MV-4-11 (cell line): ENCODE measurements around the gene SH2D5.
"Not testable (repeated sequence)": the region's sequence is repeated elsewhere in the genome, so short reads cannot be mapped to it uniquely, and the experiment has no call there.

ENCODE experiments used
- DNase-seq: peaks from one replicate; lab custom pipeline; 2025; lab: John Stamatoyannopoulos, UW

The SH2D5 gene

DNA sequence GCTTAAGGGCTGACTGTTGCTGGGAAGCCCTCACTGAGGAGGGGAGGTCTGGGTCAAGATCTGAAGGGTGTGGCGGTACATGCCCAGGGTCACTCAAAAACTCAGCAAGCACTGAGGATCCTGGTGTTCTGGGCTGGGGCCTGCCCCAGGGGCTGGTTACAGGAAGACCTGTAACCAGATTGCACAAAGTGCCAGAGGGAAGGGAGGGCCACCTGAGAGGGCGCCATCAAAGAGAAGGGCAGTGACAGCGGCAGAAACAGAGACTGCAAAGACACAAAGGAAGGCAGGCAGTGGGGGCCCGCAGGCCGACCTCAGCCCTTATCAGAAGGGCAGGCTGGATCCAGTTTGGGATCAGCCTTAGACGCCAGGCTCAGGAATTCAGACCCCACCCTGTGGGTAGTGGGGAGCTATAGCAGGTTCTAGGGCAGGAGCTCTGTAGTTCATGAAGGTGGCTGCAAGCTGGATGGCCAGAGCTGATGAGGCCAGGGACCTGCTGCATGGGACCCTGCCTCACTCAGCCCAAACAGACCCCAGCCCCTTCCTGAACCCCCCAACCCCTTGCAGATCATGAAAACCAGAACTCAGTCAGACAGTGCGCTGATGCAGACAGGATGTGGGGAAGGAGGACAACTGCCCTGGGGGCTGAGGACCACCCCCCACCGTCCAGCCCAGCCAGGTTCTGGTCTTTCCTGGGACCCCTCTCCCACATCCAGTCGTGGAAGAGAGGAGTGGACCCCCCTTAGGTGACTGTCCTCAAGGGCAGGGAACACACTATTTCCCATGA, 3.9 kb downstream of the SH2D5 start:
- no peak for DNase-seq

DNA sequence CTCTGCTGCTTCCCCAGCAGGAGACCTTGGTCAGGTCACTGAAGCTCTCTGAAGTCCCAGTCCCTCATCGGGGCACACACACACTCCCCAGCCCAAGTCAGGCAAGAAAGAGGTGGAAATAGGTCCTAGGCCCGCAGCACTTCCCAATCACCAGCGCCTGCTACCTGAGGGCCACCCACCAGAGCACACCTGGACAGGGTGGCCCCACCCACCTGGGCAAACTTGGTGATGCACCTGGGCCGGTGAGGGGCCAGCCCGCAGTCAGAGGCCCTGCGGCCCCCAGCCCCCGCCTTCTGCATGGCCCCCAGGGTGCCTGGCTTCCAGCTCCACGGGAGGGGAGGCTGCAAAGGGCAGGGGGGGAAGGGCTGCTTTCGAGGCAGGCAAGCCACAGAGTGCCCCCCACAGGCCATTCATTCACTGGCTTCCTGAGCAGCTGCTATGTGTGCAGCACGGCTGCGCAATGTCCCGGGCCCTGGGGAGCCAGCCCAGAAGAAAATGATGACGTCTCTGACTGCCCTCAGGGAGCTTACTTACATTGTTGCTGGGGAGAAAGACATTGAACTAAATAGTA, 4.7 kb downstream of the SH2D5 start:
- DNase-seq = no peak

DNA sequence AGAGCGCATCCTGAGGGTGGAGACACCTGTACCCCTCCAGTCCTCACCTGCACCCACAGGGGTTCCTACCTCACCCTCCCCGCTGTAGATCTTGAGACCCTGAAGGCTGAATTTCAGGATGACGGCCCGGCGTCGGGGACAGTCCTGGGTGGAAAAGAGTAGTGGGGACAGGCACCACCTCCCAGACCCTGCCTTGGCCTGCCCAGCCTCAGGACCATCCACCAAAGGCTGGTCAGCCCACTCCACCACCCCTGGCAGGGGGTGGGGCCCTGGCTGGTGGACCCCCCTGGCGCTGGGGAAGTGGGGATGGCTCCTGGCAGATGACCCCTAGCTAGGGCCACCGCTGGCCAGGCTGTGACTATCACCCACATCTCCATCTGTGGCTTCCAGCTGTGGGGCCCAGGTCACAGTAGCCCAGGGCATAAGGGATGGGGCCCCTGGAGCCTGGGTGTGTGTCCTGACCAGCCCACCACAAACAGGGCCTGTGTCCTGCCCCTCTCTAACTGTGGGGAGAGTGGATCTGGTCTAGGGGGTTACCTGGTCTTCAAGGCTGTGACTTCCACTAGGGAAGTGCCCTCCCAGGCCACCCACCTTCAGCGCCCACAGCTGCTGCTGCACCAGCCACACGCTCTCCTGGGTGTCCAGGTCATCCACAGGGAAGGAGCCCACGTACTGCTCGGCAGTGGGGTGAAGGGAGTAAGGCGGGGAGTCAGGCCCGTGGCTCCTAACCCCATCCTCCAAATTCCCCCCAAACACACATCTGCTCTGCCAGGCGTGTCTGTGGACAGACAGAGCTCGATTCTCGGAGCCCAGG, 5.4 kb downstream of the SH2D5 start:
- DNase-seq = no peak

DNA sequence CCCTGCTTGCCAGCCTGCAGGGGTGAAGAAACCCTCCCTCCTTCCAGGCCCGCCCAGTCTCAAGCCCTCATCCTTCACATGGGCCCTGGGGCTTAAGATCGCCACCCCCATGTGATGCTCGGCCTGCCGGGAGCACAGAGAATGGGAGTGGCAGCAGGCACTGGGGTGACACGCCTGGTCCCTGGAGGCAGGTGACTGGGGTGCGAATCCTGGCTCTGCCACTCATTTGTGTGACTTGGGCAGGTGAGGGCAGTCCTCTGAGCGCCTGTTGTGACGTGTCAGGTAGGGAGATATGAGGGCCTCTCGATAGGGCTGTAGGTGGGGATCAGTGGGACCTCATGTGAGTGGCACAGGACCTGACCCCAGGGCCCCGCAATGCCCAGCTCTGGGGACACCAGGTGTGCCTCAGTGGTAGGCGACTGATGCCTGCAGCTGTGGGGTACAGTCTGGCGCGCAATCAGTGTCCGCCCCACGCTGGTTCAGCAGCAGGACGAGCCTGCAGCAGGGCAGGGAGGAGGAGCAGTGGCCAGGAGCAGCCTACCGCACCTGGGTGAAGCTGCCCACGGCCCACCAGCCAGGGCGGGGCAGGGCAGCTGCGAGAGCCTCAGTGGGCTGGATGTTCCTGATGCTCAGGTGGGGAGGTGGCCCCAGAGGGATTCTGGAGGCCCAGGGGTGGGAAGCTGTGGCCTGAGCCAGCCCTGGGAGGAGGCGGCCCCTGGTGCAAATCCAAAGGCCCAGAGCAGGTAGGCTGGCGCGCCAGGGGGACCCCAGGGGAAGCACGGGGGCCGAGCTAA, 6.2 kb downstream of the SH2D5 start:
- DNase-seq = no peak

DNA sequence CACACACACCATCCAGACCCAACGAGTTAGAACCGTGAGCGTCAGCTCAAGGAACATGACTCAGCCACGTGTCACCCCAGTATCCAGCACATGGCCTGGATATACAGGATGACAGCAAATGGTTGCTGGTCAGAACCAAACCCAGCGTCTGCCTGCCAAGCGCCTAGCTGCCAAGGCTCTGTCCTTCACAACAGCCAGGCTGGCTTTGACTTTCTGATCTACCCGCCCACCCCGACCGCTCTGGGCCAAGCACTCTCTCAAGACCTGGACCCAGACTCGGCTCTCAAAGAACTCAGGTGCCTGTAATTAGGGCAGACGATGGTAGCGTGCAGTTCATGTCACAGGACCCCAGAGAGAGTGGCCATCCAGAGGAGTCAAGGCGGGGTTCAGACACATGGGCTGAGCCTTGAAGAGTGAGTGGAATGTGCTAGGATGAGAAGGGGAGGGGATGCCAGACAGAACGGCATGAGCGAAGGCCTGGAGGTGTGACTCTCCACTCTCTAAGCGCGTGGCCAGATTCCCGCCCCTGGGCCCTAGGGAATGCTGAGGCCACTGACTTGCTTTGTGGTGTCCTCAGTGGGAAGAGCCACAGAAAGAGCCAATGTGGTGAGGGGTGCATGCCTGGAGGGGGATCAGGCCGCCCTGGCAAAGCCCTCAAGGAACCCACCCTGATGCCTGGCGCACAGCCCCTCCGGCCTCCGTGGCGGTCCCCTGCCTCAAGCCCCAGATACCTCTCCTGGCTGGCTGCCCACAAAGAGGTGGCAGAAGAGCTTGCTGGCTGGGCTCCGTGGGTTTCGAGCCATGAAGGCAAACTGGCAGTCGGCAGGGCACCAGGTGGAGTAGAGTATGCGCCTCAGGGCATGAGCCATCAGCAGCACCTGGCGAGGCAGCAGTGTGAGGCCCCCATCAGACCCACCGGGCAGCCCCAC, 7.0 kb downstream of the SH2D5 start:
- no peak for DNase-seq

DNA sequence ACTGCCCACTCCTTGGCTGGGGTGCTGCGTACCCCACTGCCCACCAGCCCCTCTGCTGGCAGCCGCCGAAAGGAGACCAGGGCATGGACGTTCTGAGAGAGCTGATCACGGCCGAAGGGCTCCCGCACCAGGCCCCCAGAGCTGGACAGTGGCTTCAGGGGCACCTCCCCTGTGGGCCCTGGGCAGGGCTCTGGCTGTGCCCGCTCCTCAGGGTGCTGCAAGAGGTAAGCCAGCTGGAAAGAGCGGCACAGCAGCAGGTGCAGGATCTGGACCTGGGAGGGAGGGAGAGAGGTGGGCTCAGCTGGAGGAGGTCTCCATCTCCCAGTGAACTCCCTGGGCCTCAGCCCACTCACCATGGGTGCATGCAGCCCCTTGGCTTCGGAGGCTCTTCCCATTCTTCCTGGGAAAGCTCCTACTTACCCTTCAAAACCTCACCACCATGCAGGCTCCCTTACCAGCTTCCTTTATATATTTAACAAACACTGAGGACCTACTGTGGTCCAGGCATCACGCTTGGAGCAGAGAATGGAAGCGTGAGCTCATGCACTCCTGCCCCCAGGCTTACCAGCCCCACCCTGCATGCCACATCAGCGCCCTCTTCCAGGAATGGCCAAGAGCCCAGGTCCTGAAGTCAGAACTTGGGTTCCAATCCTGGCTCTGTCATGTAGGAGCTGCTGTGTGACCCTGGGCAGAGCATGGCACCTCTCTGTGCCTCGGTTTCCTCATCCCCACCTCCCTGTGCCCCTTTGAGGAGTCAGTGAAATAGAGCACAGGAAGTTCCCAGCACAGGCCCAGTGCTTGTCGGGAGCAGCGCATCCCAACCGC, 7.9 kb downstream of the SH2D5 start:
- no peak for DNase-seq

DNA sequence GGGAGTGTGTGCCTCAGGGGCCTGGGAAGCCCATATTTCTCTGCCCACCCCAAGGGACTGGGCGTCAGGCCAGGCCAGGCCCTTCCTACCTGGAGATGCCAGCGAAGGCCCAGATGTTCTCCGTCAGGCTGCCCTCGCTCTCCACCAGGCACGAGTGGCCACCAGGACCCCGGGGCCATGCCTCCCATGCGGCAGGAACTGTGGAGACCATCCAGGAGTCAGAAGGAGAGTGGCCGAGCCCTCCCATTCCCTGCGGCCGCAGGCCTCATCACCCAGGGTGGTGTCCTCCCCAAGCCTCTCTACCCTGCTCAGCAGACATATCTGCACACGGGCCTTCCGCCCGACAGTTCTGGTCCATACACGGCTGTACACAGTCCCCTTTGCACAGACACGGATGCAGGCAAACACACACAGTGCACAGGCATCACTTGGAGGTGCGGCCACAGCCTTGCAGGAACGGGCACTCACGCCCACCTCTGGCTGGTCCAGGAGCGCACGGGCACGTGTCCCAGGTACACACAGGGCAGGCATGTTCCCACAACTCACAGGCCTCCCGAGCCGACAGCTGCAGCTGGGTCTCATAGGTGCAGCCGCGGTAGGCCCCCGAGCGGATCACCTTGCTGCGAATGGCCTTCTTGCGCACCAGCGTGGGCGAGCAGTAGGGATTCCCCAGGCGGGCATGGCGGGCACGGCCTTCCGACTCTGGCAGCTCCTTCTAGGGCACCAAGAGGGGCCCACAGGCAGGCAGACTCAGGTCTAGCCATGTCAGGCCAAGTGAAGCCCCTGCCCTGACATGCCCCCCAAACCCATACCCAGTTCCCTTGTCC, 8.8 kb downstream of the SH2D5 start:
- no peak for DNase-seq

DNA sequence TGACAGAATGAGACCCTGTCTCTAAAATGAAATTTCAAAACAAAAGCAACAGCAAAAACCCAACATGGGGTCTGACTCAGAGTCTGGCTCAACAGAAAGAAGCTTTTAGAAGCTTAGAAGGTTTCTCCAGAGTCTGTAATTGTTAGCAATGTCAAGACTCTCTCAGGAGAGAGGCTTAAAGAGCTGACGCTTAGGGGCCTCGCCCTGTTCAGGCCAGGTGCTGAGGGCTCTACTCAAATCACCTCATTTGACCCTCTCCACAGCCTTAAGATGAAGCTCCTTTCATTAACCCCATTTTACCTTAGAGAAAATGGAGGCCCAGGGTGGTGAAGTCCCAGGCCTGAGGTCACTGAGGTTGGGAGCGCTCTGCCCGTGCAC, 9.4 kb downstream of the SH2D5 start:
- no peak for DNase-seq

DNA sequence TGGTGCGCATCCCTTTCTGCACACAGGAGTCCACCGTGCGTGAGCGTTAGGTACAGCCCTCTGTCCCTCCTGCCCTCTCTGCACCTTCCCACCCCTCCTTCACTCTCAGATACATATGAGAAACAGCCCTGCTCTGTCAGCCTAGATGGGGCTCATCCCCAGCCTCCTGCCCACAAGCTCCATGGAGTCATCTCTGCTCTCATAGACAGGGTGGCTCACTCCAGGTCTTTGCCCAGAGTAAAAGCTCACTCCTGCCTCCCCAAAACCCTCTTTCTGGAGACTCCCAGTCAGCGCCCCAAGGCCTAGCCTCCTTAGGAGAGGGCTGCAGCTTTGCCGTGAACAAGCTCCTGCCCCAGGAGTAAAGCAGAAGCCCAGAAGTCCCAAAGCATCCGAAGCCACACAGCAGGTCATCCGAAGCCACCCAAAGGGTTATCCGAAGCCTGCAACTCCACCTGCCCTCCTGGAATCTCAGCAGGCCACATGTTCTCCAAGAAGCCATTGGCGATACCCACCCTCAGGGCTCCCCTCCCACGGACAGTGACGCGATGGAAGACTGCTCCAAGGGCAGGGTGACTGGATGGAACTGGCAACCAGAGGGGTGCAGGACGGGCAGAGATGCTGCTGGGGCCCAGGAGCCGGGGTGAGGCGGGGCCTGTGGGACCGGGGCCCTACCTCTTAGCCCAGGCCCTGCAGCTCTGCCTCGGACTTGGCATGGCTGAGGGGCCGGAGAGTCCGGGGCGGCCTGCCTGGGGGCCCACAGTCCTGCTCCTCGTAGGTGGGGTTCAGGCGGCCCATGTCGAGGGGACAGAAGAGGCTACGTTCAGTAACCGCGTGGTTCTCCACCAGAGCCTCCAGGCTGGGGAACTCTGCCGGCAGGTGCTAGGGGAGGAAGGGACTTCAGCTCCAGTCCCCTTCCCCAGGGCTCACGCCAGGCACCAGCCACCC, 11.1 kb downstream of the SH2D5 start:
- no peak for DNase-seq

DNA sequence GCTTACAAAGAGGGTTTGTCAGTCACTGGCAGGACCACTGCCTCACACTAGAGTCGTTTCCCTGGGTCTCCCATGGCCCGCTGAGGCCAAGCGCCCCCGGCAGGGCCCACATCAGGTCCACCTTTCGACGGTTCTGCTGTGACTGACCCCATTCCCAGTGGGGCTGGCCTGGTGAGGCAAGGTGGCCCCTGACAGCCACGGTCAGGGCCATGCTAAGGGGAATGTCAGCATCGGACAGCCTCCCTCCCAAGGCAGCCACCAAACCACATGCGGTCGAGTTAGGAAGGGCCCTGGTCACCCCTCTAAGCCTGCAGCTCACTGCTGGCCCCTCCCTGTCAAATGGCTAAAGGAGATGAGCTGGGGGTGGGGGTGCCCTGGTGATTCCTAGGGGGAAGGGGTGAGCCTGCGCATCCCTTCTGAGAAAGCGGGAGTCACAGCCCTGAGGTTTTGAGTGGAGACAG, 11.8 kb downstream of the SH2D5 start:
- DNase-seq = no peak

DNA sequence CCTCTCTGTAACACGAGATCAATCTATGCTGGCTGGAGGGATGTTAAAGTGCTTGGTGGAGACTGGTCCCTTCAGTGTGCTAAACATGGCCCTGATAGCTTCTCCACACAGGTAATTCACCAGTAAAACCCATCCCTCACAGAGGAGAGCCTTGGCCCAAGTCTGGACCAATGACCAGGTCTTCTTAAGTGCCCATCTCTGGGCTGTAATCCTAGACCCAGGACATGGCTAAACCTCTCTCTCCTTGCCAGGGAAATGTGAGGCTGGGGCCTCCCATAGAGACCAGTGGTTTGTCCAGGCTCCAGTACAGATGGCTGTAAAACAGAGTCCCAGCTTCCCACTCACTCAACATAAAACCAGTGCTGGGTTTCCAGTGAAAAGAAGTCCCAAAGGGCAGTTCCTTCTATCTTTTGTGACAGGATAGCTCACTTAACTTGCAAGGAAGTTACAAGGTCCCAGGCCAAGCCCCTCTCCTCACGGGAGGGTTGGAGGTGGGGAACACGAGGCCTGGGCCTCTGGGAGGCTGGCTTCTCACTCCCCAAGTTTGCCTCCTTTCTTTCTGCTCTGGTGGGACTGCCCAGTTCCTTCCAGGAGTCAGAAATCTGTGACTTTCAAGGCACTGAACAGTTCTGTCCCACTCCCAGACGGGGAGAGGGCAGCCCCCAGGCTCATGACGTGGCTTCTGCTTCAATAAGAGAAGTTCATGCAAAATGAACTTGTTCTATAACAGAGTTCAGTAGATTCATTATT, 12.5 kb downstream of the SH2D5 start:
- DNase-seq = no peak

DNA sequence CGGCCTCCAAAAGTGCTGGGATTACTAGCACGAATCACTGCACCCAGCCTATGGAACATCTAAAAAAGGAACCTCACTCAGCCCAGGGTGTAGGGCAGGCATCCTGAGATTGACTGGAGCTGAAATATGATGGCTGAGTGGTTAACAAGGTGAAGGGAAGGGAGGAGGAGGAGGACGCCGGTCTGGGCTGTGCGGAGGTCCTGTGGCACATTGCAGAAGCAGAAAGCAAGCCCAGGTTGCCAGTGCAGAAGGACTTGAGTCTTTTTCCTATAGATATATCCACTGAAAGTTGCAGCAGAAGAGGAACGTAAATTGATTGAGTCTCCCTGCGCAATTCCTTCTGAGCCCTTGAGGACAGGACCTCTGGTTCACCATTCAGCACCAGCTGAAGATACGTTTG, 13.2 kb downstream of the SH2D5 start:
- no peak for DNase-seq

DNA sequence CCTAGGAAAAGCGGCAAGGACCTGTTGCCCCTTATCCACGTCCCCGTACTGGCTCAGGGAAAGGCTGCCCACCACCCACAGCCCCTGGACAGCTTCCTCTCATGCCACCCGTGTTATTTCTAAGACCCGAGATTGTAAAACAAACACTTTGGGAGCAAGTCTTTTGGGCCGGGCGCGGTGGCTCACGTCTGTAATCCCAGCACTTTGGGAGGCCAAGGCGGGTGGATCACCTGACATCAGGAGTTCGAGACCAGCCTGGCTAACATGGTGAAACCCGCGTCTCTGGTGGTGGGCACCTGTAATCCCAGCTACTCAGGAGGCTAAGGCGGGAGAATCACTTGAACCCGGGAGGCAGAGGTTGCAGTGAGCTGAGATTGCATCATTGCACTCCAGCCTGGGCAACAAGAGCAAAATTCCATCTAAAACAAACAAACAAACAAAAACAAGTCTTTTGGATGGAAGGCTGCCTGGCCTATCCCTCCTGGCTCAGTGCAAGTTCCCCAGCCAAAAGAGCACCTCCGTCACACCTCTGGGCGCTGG, 14.1 kb downstream of the SH2D5 start:
- not testable (repeated sequence) for DNase-seq

DNA sequence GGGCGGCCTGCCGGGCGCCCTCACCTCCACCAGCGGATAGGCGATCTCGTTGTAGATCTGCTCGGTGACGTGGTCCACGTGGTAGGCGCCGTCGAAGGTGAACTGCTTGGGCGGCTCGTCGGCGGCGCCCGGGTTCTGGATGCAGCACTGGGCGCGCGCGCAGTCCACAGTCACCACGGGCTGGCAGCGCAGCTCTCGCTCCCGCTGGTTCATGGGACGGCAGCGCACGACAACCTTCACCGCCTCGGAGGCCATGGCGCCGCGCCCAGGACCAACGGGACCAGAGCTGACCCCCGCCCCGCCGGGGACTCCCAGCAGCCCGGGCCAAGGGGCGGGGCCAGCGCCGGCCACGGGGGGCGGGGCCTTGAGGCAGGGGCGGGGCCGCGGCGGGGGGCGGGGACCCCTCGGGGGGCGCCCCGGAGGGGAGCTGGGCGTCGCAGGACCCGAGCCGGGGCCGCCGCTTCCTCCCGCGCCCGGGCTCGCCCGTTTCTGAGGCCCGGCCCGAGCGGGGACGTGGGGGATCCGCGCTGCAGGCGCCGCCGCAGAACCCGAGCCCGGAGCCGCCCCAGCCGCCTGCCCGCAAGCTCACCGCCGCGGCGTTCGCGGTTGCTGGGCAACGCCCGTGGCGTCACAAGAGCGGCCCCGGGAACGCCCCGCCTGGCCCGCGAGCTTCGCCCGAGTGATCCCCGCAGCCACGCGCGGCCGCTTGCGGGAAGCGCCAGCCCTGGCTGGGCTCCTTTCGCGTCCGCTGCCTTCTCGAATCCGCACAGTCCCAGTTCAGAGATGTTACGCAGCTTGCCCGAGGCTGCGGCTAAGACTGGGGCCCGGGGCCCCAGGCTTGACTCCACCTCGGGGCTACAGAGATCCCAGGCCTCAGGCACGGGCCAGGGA, 14.8 kb downstream of the SH2D5 start, which contains the start of gene KIF17:
KIF17 (minus strand) TSS at position 556 of the 891 bp plus-strand sequence; CDS start at position 255, 301 bp downstream.
- DNase-seq = peak; percentile 42

DNA sequence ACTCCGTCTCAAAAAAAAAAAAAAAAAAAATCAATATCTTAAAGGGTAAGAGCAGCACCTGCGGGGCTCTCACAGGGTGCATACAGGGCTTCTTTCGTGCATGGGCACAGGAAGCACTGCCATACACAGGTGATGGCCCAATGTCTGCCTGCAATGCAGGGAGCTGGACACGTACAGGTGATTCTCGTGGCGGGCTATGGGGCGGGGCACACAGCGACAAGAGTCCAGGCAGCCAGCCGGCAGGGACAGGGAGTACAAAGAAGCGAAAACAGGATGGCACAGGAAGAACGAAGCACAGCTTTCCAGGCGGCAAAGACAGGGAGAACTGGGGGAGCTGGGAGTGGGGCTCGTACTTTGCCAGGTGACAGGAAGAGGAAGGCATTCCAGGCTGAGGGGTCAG, 16.3 kb downstream of the SH2D5 start:
- DNase-seq = no peak

DNA sequence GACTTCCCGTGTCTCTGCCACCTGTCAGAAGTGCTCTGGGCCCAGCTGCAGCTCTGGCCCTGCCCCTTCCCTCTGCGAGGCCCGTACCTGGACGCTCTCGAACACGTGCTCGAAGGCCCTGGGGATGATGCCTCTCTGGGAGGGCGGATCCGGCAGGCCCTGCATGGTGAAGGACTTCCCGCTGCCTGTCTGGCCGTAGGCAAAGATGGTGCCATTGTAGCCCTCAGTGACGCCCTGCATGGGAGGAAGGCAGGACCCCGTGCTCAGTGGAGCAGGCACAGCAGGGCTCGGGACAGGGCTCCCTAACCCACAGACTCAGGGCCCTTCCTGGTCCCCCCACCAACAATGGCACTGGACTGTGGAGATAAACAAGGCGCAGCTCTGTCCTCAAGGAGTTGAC, 17.1 kb downstream of the SH2D5 start:
- DNase-seq = no peak
